ENCODE data around the gene SGO2.
"Not testable (repeated sequence)": the region's sequence is repeated elsewhere in the genome, so short reads cannot be mapped to it uniquely, and the experiment has no call there.

SGO2 gene

DNA sequence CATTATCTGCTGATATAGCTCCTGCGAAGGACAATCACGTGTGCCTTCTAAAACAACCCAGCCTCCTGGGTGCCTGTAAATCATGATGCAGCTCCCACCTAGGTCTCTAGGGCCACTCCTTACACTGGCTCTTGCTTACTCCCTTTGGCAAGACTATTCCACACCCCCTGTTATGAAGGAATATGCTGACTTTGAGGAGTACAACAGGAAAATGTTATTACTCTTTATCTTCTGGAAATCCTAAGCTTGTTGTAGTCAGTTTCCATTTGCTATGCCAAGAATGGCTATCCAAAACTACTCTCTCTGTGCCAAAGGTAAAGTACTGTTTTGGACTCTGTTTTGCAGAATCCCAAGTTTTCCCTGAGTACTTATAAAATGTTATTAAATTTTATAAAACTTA, 7.7 kb downstream of the SGO2 start:
- DNase-seq (ENCODE audit: low read depth), result no peak
- TF ChIP-seq, protein P1, sequence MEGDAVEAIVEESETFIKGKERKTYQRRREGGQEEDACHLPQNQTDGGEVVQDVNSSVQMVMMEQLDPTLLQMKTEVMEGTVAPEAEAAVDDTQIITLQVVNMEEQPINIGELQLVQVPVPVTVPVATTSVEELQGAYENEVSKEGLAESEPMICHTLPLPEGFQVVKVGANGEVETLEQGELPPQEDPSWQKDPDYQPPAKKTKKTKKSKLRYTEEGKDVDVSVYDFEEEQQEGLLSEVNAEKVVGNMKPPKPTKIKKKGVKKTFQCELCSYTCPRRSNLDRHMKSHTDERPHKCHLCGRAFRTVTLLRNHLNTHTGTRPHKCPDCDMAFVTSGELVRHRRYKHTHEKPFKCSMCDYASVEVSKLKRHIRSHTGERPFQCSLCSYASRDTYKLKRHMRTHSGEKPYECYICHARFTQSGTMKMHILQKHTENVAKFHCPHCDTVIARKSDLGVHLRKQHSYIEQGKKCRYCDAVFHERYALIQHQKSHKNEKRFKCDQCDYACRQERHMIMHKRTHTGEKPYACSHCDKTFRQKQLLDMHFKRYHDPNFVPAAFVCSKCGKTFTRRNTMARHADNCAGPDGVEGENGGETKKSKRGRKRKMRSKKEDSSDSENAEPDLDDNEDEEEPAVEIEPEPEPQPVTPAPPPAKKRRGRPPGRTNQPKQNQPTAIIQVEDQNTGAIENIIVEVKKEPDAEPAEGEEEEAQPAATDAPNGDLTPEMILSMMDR (IDR thresholded peaks at IDR 0.05; ENCODE audit: insufficient read depth, low read depth, low read length, missing control alignments), result no peak
- H3K4me3 ChIP-seq (ENCODE audit: low read length), result no peak overlapping the region

DNA sequence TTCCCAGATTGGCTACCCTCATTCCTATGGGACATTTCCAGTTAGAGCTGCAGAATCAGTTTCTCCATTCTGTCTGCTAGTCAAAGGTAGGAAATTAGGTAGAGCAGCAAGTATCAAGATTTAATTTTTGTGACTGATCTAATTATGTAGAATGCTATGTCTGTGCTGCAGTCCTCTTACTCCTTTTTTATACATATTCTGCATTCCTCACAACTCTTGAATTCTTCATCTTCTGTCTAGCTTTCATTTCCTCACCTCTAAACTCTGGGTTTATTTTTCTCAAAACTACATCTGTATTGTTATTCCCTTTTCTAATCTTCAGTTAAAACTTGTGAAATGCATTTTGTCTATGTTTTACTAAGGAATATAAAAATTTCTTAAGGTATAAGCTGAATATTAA, 8.6 kb downstream of the SGO2 start:
- no peak overlapping the region for H3K4me3 ChIP-seq (ENCODE audit: low read length)
- no peak for DNase-seq (ENCODE audit: low read depth)
- TF ChIP-seq, protein P1 (IDR thresholded peaks at IDR 0.05; ENCODE audit: insufficient read depth, low read depth, low read length, missing control alignments), result no peak

DNA sequence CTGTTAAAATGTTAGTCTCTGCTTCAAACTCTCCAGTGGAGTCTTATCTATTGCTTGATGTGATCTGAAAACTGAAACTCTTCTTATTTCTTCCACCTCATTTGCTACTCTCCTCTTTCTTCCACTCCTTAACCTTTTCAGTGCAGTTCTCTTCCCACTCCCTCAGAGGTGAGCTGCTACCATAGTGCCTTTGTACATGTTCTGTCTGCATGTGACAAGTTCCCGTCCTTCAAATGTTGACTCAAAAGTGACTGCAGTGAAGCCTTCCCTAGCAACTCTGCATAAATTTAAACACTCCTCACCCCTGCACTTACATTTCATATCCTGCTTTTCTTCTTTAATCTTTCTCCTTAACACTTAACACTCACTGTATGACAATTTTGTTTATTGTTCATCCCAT, 12.1 kb downstream of the SGO2 start:
- H3K4me3 ChIP-seq (ENCODE audit: low read length), result no peak overlapping the region
- DNase-seq (ENCODE audit: low read depth), result no peak
- TF ChIP-seq, protein P1 (IDR thresholded peaks at IDR 0.05; ENCODE audit: insufficient read depth, low read depth, low read length, missing control alignments), result no peak

DNA sequence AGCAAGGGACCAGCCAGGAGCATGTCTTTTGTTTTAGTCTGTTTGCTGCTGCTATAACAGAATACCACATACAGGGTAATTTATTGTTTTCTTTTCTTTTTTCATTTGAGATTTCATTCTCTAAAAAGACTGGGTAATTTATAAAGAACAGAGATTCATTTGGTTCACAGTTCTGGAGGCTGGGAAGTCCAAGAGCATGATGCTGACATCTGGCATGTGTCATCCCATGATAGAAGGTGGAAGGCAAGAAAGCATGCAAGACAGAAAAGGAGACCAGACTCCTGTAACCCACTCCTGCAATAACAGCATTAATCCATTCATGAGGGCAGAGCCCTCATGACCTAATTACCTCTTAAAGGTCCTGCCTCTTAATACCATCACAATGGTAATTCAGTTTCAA, 14.8 kb downstream of the SGO2 start:
- DNase-seq (ENCODE audit: low read depth), result no peak
- TF ChIP-seq, protein P1 (IDR thresholded peaks at IDR 0.05; ENCODE audit: insufficient read depth, low read depth, low read length, missing control alignments), result no peak
- no peak overlapping the region for H3K4me3 ChIP-seq (ENCODE audit: low read length)

DNA sequence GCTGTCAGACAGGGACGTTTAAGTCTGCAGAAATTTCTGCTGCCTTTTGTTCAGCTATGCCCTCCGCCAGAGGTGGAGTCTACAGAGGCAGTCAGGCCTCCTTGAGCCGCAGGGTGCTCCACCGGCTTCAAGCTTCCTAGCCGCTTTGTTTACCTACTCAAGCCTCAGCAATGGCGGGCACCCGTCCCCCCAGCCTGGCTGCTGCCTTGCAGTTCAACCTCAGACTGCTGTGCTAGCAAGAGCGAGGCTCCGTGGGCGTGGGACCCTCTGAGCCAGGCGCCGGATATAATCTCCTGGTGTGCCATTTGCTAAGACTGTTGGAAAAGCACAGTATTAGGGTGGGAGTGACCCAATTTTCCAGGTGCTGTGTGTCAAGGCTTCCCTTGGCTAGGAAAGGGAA, 40.6 kb downstream of the SGO2 start:
- H3K4me3 ChIP-seq (ENCODE audit: low read length); DNase-seq (ENCODE audit: low read depth): not testable (repeated sequence)

DNA sequence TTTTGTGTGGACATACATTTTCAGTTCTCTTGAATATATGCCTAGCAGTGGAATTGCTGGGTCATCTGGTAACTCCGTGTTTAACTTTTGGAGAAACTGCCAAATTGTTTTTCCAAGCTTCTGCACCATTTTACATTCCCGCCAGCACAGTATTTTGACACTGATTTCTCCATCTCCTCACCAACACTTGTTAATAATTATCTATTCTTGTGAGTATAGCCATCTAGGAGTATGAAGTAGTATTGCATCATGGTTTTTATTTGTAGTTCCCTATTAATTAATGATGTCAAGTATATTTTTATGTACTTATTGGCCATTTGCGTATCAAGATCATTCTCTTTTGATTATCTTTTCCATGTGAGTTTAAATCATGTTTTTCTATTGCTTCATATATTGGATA, 41.9 kb downstream of the SGO2 start:
- DNase-seq (ENCODE audit: low read depth), result no peak
- no peak overlapping the region for H3K4me3 ChIP-seq (ENCODE audit: low read length)
- TF ChIP-seq, protein P1 (IDR thresholded peaks at IDR 0.05; ENCODE audit: insufficient read depth, low read depth, low read length, missing control alignments), result no peak

DNA sequence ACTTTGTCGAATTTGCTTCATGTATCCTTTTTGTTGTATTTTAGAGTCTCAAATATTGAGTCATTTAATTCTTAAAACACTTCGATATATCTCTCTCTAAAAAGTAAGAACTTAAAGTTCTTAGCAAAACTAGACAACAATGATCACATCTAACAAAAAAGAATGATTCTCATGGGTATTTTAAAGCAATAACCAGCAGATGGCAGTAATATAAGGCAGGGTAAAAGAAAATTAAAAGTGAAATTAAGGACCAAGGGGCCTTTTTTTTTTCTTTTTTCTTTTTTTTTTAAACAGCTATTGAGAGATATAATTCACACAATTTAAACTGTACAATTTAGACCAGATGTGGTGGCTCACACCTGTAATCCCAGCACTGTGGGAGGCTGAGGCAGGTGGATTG, 50.0 kb downstream of the SGO2 start:
- H3K4me3 ChIP-seq (ENCODE audit: low read length), result no peak overlapping the region
- TF ChIP-seq, protein P1 (IDR thresholded peaks at IDR 0.05; ENCODE audit: insufficient read depth, low read depth, low read length, missing control alignments), result peak; percentile 23
- DNase-seq (ENCODE audit: low read depth), result no peak

DNA sequence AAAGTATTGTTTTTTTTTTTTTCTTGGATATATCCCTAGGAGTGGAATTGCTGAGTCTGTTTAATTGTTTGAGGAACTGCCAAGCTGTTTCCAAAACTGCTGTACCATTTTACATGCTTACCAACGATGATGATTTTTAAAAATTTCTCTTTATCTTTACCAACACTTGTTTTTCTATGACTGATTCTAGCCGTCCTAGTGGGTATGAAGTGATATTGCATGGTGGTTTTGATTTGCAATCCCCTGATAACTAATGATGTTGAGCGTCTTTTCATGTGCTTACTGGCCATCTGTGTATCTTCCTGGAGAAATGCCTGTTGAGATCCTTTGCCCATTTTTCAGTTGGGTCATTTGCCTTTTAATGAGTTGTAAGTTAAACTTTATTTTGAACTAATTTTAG, 51.0 kb downstream of the SGO2 start:
- no peak overlapping the region for H3K4me3 ChIP-seq (ENCODE audit: low read length)
- no peak for DNase-seq (ENCODE audit: low read depth)
- TF ChIP-seq, protein P1 (IDR thresholded peaks at IDR 0.05; ENCODE audit: insufficient read depth, low read depth, low read length, missing control alignments), result no peak

All from epithelial cell of esophagus (primary cell).